Measurements from ENCODE around the gene LRRC17. TPM values are rescaled to one million over a fixed set of nuclear protein-coding genes. Genes with fewer than 3 reads are reported as not detected.

The LRRC17 gene
- total and polyA plus RNA-seq, 9 of the 15 experiments (the other 6 are each of a cell fraction or from before 2014, with no cell fraction given) = 0.03 to 0.18 (median 0.12) TPM; not detected in 5

- TF ChIP-seq HNRNPH1 (optimal IDR thresholded peaks at IDR 0.05; ENCODE audit: low read depth, low read length) (no peak), PTRF (tag; IDR thresholded peaks at IDR 0.05) (no peak), MCM3 (IDR thresholded peaks at IDR 0.05) (no peak)
Observed at GRCh38 chr7:102917436-102918353, 4.9 kb downstream of the LRRC17 start (continued).

- H3K9ac ChIP-seq (ENCODE audit: insufficient read depth in 1 of 2, low read depth in 2 of 2, low read length in 2 of 2) = no peak overlapping the region
- no peak overlapping the region for H2AFZ ChIP-seq (ENCODE audit: low read depth, low read length)
- CTCF ChIA-PET (ENCODE audit: low intra/inter-chr PET ratio) = no interaction called here
- no peaks in the 10 kb centered on the region for H4K20me1 ChIP-seq (replicated peaks; ENCODE audit: control insufficient read depth, insufficient read depth, low read length)
- ATAC-seq = no peak
- H3K4me3 ChIP-seq = no peak overlapping the region
- WGBS (ENCODE audit: insufficient coverage, low coverage, missing lambda C conversion rate) = 29% methylated on average over 1 of the region's 1 CpG
- peaks cover 37% of the 10 kb centered on the region for H3K36me3 ChIP-seq (ENCODE audit: control insufficient read depth, insufficient read depth, low read length)
- H3K4me2 ChIP-seq (ENCODE audit: insufficient read depth, low read length) = no peak overlapping the region
- H3K79me2 ChIP-seq (ENCODE audit: control insufficient read depth, insufficient read depth, low read length) = no peaks in the 10 kb centered on the region
- in situ Hi-C loops (cut with MboI) = no loop called here
- POLR2A ChIA-PET = interaction anchor here (0.5 to 0.6 kb wide), 2 partner anchors 18 to 232 kb away, joined by 3 read pairs; no protein-coding TSS in a partner anchor
- H3K9me3 ChIP-seq (replicated peaks; ENCODE audit: control insufficient read depth, insufficient read depth, low read depth, low read length) = no peaks in the 10 kb centered on the region
- no peak for DNase-seq (ENCODE audit: extremely low read depth in 1 of 4, low spot score in 3 of 4)
- H3K9me1 ChIP-seq (ENCODE audit: control insufficient read depth, insufficient read depth, low read length) = no peaks in the 10 kb centered on the region
- no peak for TF ChIP-seq ZBTB9 (CRISPR knock-in tag; IDR thresholded peaks at IDR 0.05)
- no peak for TF ChIP-seq MEF2D (tag; conservative IDR thresholded peaks at IDR 0.05; ENCODE audit: low read depth)
- no peak for TF ChIP-seq SMARCA5 (IDR thresholded peaks at IDR 0.05)
- TF ChIP-seq E2F3 (CRISPR knock-in tag; IDR thresholded peaks at IDR 0.05) = no peak
- TF ChIP-seq ESRRB (CRISPR knock-in tag; IDR thresholded peaks at IDR 0.05; ENCODE audit: borderline replicate concordance) = no peak
- TF ChIP-seq TCF7L2 (IDR thresholded peaks at IDR 0.05; ENCODE audit: low read depth, low read length) = no peak
- TF ChIP-seq ZNF354B (CRISPR knock-in tag; IDR thresholded peaks at IDR 0.05) = no peak
- no peak for TF ChIP-seq DEAF1 (CRISPR knock-in tag; IDR thresholded peaks at IDR 0.05)
- no peak for TF ChIP-seq CBFB (CRISPR knock-in tag; IDR thresholded peaks at IDR 0.05)
- no peak for TF ChIP-seq HNRNPK (IDR thresholded peaks at IDR 0.05; ENCODE audit: low read depth, low read length, poor library complexity, severe bottlenecking)
- TF ChIP-seq ZNF785 (CRISPR knock-in tag; IDR thresholded peaks at IDR 0.05) = no peak
- no peak for TF ChIP-seq ZNF274 (IDR thresholded peaks at IDR 0.05; ENCODE audit: borderline replicate concordance, low read depth, low read length)
- no peak for TF ChIP-seq MTA2 (IDR thresholded peaks at IDR 0.05; ENCODE audit: low read depth)
- TF ChIP-seq SAP30 (IDR thresholded peaks at IDR 0.05; ENCODE audit: borderline replicate concordance, insufficient read depth, low read depth, low read length, poor library complexity, severe bottlenecking) = no peak
- H3K27me3 ChIP-seq (ENCODE audit: control insufficient read depth in 2 of 2, insufficient read depth in 2 of 2, low read length in 2 of 2) = no peaks in the 10 kb centered on the region
- H3K4me1 ChIP-seq (replicated peaks in 1 of 2; ENCODE audit: control insufficient read depth in 2 of 2, insufficient read depth in 2 of 2, low read length in 2 of 2) = no peaks in the 10 kb centered on the region
- FAIRE-seq = no peak
- intact Hi-C loops (cut with micrococcal nuclease) = no loop called here
- no peak overlapping the region for H3K27ac ChIP-seq (ENCODE audit: extremely low read depth, low read depth, low read length)
- BruUV-seq (replicated peaks) = no TSS peak
Observed at GRCh38 chr7:102918845-102919244, 6.0 kb downstream of the LRRC17 start.
